ENCODE data around the gene YDJC. TPM values are rescaled to one million over a fixed set of nuclear protein-coding genes. Genes with fewer than 3 reads are reported as not detected.

Gene YDJC
- total and polyA plus RNA-seq, 9 of the 15 experiments (the other 6 are each of a cell fraction or from before 2014, with no cell fraction given) = 13.5 to 871 (median 164) TPM

DNA sequence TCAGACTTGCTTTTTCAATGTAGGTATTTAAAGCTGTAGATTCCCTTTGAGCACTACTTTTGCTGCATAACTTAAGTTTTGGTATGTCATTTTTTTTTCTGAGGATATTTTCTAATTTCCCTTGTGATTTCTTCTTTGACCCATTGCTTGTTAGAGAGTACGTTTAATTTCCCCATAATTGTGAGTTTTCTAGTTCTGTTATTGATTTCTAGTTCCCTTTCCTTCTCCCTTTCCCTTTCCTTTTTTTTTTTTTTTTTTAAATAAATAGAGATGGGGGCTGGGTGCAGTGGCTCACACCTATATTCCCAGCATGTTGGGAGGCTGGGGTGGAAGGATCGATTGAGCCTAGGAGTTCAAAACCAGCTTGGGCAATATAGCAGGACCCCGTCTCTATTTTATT, 31.5 kb downstream of the YDJC start:
- Histone ChIP-seq H3K4me1 (replicated peaks in 1 of 2; ENCODE audit: control insufficient read depth in 2 of 2, insufficient read depth in 2 of 2, low read length in 2 of 2) (peaks cover 0 to 5% of the 10 kb centered on the region in 2 experiments; a peak in 3 of 5 replicates), H3K27ac (ENCODE audit: extremely low read depth, low read depth, low read length) (no peak overlapping the region), H3K4me2 (ENCODE audit: insufficient read depth, low read length) (no peak overlapping the region), H3K79me2 (ENCODE audit: control insufficient read depth, insufficient read depth, low read length) (peaks cover 95% of the 10 kb centered on the region), H3K9ac (ENCODE audit: insufficient read depth in 1 of 2, low read depth in 2 of 2, low read length in 2 of 2) (no peak overlapping the region), H3K9me3 (replicated peaks; ENCODE audit: control insufficient read depth, insufficient read depth, low read depth, low read length) (no peaks in the 10 kb centered on the region), H2AFZ (ENCODE audit: low read depth, low read length) (no peak overlapping the region), H4K20me1 (replicated peaks; ENCODE audit: control insufficient read depth, insufficient read depth, low read length) (peaks cover 45% of the 10 kb centered on the region), H3K27me3 (ENCODE audit: control insufficient read depth in 2 of 2, insufficient read depth in 2 of 2, low read length in 2 of 2) (peaks cover 0 to 2% of the 10 kb centered on the region in 2 experiments; a peak in 1 of 5 replicates), H3K4me3 (no peak overlapping the region), H3K36me3 (ENCODE audit: control insufficient read depth, insufficient read depth, low read length) (peaks cover 74% of the 10 kb centered on the region), H3K9me1 (ENCODE audit: control insufficient read depth, insufficient read depth, low read length) (peaks cover 12% of the 10 kb centered on the region)
- in situ Hi-C loops (cut with MboI) (no loop called here), intact Hi-C loops (cut with micrococcal nuclease) (no loop called here)
- ChIA-PET CTCF (ENCODE audit: low intra/inter-chr PET ratio) (no interaction called here), POLR2A (interaction anchor here (0.6 to 76.8 kb wide), 4 partner anchors 11 to 146 kb away, joined by 3 to 4622 read pairs (median 2313); partner anchors contain the start of genes CCDC116, SDF2L1 and YDJC)
- no TSS peak for BruUV-seq (replicated peaks)
- 70% methylated on average over 3 of the region's 3 CpGs for WGBS (ENCODE audit: insufficient coverage, low coverage, missing lambda C conversion rate)
- FAIRE-seq = no peak
- no peak for ATAC-seq
- DNase-seq (ENCODE audit: extremely low read depth in 1 of 4, low spot score in 3 of 4) = no peak
- TF ChIP-seq DMBX1 (CRISPR knock-in tag; IDR thresholded peaks at IDR 0.05; ENCODE audit: borderline replicate concordance) (no peak), ZNF507 (tag; conservative IDR thresholded peaks at IDR 0.05) (no peak), ATF7 (IDR thresholded peaks at IDR 0.05) (no peak), NEUROD1 (IDR thresholded peaks at IDR 0.05; ENCODE audit: borderline replicate concordance, low read depth, low read length, partially characterized antibody) (no peak), ZBTB1 (CRISPR knock-in tag; IDR thresholded peaks at IDR 0.05; ENCODE audit: borderline replicate concordance, low read depth) (no peak), ZNF3 (CRISPR knock-in tag; IDR thresholded peaks at IDR 0.05) (no peak), ZNF696 (CRISPR knock-in tag; conservative IDR thresholded peaks at IDR 0.05) (no peak), RHOXF2B (CRISPR knock-in tag; conservative IDR thresholded peaks at IDR 0.05) (no peak), RFX7 (CRISPR knock-in tag; IDR thresholded peaks at IDR 0.05) (0 out of 2 replicates have a peak, but pooled peaks have one; percentile 53)
- TF ChIP-seq, protein P1, sequence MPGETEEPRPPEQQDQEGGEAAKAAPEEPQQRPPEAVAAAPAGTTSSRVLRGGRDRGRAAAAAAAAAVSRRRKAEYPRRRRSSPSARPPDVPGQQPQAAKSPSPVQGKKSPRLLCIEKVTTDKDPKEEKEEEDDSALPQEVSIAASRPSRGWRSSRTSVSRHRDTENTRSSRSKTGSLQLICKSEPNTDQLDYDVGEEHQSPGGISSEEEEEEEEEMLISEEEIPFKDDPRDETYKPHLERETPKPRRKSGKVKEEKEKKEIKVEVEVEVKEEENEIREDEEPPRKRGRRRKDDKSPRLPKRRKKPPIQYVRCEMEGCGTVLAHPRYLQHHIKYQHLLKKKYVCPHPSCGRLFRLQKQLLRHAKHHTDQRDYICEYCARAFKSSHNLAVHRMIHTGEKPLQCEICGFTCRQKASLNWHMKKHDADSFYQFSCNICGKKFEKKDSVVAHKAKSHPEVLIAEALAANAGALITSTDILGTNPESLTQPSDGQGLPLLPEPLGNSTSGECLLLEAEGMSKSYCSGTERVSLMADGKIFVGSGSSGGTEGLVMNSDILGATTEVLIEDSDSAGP (CRISPR knock-in tag; IDR thresholded peaks at IDR 0.05) = no peak
- TF ChIP-seq, protein P2, sequence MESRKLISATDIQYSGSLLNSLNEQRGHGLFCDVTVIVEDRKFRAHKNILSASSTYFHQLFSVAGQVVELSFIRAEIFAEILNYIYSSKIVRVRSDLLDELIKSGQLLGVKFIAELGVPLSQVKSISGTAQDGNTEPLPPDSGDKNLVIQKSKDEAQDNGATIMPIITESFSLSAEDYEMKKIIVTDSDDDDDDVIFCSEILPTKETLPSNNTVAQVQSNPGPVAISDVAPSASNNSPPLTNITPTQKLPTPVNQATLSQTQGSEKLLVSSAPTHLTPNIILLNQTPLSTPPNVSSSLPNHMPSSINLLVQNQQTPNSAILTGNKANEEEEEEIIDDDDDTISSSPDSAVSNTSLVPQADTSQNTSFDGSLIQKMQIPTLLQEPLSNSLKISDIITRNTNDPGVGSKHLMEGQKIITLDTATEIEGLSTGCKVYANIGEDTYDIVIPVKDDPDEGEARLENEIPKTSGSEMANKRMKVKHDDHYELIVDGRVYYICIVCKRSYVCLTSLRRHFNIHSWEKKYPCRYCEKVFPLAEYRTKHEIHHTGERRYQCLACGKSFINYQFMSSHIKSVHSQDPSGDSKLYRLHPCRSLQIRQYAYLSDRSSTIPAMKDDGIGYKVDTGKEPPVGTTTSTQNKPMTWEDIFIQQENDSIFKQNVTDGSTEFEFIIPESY (CRISPR knock-in tag; IDR thresholded peaks at IDR 0.05) = 0 out of 2 replicates have a peak, but pooled peaks have one; percentile 38
- TF ChIP-seq, protein P3, sequence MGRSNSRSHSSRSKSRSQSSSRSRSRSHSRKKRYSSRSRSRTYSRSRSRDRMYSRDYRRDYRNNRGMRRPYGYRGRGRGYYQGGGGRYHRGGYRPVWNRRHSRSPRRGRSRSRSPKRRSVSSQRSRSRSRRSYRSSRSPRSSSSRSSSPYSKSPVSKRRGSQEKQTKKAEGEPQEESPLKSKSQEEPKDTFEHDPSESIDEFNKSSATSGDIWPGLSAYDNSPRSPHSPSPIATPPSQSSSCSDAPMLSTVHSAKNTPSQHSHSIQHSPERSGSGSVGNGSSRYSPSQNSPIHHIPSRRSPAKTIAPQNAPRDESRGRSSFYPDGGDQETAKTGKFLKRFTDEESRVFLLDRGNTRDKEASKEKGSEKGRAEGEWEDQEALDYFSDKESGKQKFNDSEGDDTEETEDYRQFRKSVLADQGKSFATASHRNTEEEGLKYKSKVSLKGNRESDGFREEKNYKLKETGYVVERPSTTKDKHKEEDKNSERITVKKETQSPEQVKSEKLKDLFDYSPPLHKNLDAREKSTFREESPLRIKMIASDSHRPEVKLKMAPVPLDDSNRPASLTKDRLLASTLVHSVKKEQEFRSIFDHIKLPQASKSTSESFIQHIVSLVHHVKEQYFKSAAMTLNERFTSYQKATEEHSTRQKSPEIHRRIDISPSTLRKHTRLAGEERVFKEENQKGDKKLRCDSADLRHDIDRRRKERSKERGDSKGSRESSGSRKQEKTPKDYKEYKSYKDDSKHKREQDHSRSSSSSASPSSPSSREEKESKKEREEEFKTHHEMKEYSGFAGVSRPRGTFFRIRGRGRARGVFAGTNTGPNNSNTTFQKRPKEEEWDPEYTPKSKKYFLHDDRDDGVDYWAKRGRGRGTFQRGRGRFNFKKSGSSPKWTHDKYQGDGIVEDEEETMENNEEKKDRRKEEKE (IDR thresholded peaks at IDR 0.05; ENCODE audit: borderline replicate concordance in 1 of 2, control insufficient read depth in 1 of 2, low read depth in 2 of 2, low read length in 1 of 2) = no peak
- TF ChIP-seq, protein P4, sequence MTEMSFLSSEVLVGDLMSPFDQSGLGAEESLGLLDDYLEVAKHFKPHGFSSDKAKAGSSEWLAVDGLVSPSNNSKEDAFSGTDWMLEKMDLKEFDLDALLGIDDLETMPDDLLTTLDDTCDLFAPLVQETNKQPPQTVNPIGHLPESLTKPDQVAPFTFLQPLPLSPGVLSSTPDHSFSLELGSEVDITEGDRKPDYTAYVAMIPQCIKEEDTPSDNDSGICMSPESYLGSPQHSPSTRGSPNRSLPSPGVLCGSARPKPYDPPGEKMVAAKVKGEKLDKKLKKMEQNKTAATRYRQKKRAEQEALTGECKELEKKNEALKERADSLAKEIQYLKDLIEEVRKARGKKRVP (CRISPR knock-in tag; IDR thresholded peaks at IDR 0.05) = no peak
- TF ChIP-seq, protein P5, sequence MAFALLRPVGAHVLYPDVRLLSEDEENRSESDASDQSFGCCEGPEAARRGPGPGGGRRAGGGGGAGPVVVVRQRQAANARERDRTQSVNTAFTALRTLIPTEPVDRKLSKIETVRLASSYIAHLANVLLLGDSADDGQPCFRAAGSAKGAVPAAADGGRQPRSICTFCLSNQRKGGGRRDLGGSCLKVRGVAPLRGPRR (CRISPR knock-in tag; IDR thresholded peaks at IDR 0.05) = no peak

Data from K562 (cell line).